PC-9 (cell line): Measurements from ENCODE around the gene RIMS3. TPM values are rescaled to one million over a fixed set of nuclear protein-coding genes. Genes with fewer than 3 reads are reported as not detected.

Experiments
- BruUV-seq: library from RNA; stranded (reverse); fragments of 400-500 nt; replicated peaks from 2 replicates; lab custom pipeline; 2021; lab: Mats Ljungman, UMichigan
- CTCF ChIA-PET: fragments of 300-600 bp; sonication (Branson Sonifier 250); formaldehyde crosslinking; loops from one replicate; lab custom pipeline; 2022; ENCODE audit warnings: antibody characterized with exemption; lab: Charles Lee
- POLR2A ChIA-PET: fragments of 300-600 bp; sonication (Branson Sonifier 250); formaldehyde crosslinking; loops from one replicate; lab custom pipeline; 2022; ENCODE audit warnings: antibody characterized with exemption; ENCODE audit not compliant: unreplicated experiment; lab: Charles Lee
- DNase-seq, 2 experiments: peaks; one replicate each; pipeline versions ENCODE4 v3.0.0 to v3.0.0-alpha.2; 2015 to 2022; ENCODE audit warnings: mixed read lengths in 1 of 2
- H2AFZ ChIP-seq: fragments of 200-600 bp; sonication (generic); 2 replicates; pipeline ENCODE4 v1.8.1; 2017; ENCODE audit warnings: antibody characterized with exemption
- H3F3A ChIP-seq: fragments of 200-600 bp; sonication (generic); 2 replicates; pipeline ENCODE4 v1.8.1; 2017; ENCODE audit warnings: antibody characterized with exemption, mild to moderate bottlenecking, low read depth; ENCODE audit not compliant: insufficient read depth
- H3K27ac ChIP-seq: fragments of 200-600 bp; sonication (generic); 2 replicates; pipeline ENCODE4 v1.6.1; 2016; ENCODE audit warnings: mixed run types
- H3K27me3 ChIP-seq: fragments of 200-600 bp; sonication (generic); 2 replicates; pipeline ENCODE4 v1.6.1; 2016; ENCODE audit warnings: low read depth, mixed run types; ENCODE audit not compliant: insufficient read depth
- H3K36me3 ChIP-seq: fragments of 200-600 bp; sonication (generic); 2 replicates; pipeline ENCODE4 v1.6.1; 2016; ENCODE audit warnings: low read depth, mixed run types
- H3K4me1 ChIP-seq: fragments of 200-600 bp; sonication (generic); replicated peaks from 2 replicates; pipeline ENCODE4 v1.6.1; 2016; ENCODE audit warnings: mixed run types; ENCODE audit not compliant: insufficient read depth
- H3K4me2 ChIP-seq: fragments of 200-600 bp; sonication (generic); 2 replicates; pipeline ENCODE4 v1.6.1; 2017; ENCODE audit warnings: mixed run types
- H3K4me3 ChIP-seq: fragments of 200-600 bp; sonication (generic); 2 replicates; pipeline ENCODE4 v1.6.1; 2016; ENCODE audit warnings: mixed run types
- H3K79me2 ChIP-seq: fragments of 200-600 bp; sonication (generic); 2 replicates; pipeline ENCODE4 v1.6.1; 2017; ENCODE audit warnings: low read depth, mixed run types
- H3K9me2 ChIP-seq: fragments of 200-600 bp; sonication (generic); 2 replicates; pipeline ENCODE4 v1.8.1; 2017; ENCODE audit warnings: mild to moderate bottlenecking; ENCODE audit not compliant: insufficient read depth
- H3K9me3 ChIP-seq: fragments of 200-600 bp; sonication (generic); 2 replicates; pipeline ENCODE4 v1.8.1; 2016; ENCODE audit warnings: low read depth; ENCODE audit not compliant: insufficient read depth
- H4K20me1 ChIP-seq: fragments of 200-600 bp; sonication (generic); 2 replicates; pipeline ENCODE4 v1.8.1; 2017; ENCODE audit not compliant: insufficient read depth
- CTCF ChIP-seq: fragments of 200-600 bp; sonication (generic); conservative IDR thresholded peaks from 2 replicates; pipeline ENCODE4 v1.6.1; 2017; ENCODE audit warnings: mixed run types, antibody characterized with exemption, mild to moderate bottlenecking, moderate library complexity
- EZH2 ChIP-seq: fragments of 200-600 bp; sonication (generic); IDR thresholded peaks from 2 replicates; pipeline ENCODE4 v1.8.0; 2017; ENCODE audit warnings: antibody characterized with exemption, low read depth
- intact Hi-C: fragments of 100-400 bp; cut with micrococcal nuclease; formaldehyde crosslinking; loops from one replicate; pipeline ENCODE4 v1.10.0; 2022; ENCODE audit not compliant: unreplicated experiment
- total RNA-seq: library from RNA; stranded (reverse); gene quantifications from 2 replicates; pipeline ENCODE4 v1.2.3, GENCODE V29; 2021

RIMS3 gene
- total RNA-seq, 1 experiment from 2014 or later: 12.9 TPM

- TF ChIP-seq CTCF (no peak), EZH2 (no peak)
- no peaks in the 10 kb centered on the region for H3K9me2 ChIP-seq
- no peak overlapping the region for H2AFZ ChIP-seq
- BruUV-seq: no TSS peak
- intact Hi-C loops: no loop called here
- H3K4me1 ChIP-seq: no peaks in the 10 kb centered on the region
- H3K27me3 ChIP-seq: no peaks in the 10 kb centered on the region
- no peaks in the 10 kb centered on the region for H3K9me3 ChIP-seq
- H3K36me3 ChIP-seq: no peaks in the 10 kb centered on the region
- H3K79me2 ChIP-seq: no peaks in the 10 kb centered on the region
- ChIA-PET CTCF (no interaction called here), POLR2A (interaction anchor here (0.6 kb wide), 1 partner anchor 10 kb away, joined by 3 read pairs; no protein-coding TSS in a partner anchor)
- no peak overlapping the region for H3K4me2 ChIP-seq
- DNase-seq: no peak
- no peaks in the 10 kb centered on the region for H3F3A ChIP-seq
- H3K27ac ChIP-seq: no peak overlapping the region
- no peak overlapping the region for H3K4me3 ChIP-seq
- H4K20me1 ChIP-seq: no peaks in the 10 kb centered on the region
Observed at GRCh38 chr1:40637470-40638007, 27.9 kb downstream of the RIMS3 start.

- Histone ChIP-seq H3K9me2 (no peaks in the 10 kb centered on the region), H3K4me2 (no peak overlapping the region), H2AFZ (no peak overlapping the region), H3K36me3 (no peaks in the 10 kb centered on the region), H3K27ac (no peak overlapping the region), H3K79me2 (no peaks in the 10 kb centered on the region), H3K4me1 (no peaks in the 10 kb centered on the region), H4K20me1 (no peaks in the 10 kb centered on the region), H3K4me3 (no peak overlapping the region), H3F3A (no peaks in the 10 kb centered on the region), H3K27me3 (no peaks in the 10 kb centered on the region), H3K9me3 (no peaks in the 10 kb centered on the region)
- intact Hi-C loops: no loop called here
- ChIA-PET CTCF (no interaction called here), POLR2A (interaction anchor here (0.6 kb wide), 1 partner anchor 11 kb away, joined by 3 read pairs; no protein-coding TSS in a partner anchor)
- no peak for DNase-seq
- no TSS peak for BruUV-seq
- TF ChIP-seq EZH2 (no peak), CTCF (no peak)
Observed at GRCh38 chr1:40636777-40637176, 28.7 kb downstream of the RIMS3 start.

- Histone ChIP-seq H3K9me2 (no peaks in the 10 kb centered on the region), H3K4me3 (no peak overlapping the region), H3K36me3 (no peaks in the 10 kb centered on the region), H3K4me2 (no peak overlapping the region), H2AFZ (no peak overlapping the region), H3K4me1 (no peaks in the 10 kb centered on the region), H3K27ac (no peak overlapping the region), H3K27me3 (no peaks in the 10 kb centered on the region), H3K9me3 (no peaks in the 10 kb centered on the region), H3K79me2 (no peaks in the 10 kb centered on the region), H4K20me1 (no peaks in the 10 kb centered on the region), H3F3A (no peaks in the 10 kb centered on the region)
- BruUV-seq: no TSS peak
- intact Hi-C loops: no loop called here
- DNase-seq: no peak
- POLR2A ChIA-PET: no interaction called here
- no peak for TF ChIP-seq CTCF
- TF ChIP-seq EZH2: no peak
- CTCF ChIA-PET: interaction anchor here (0.5 kb wide), 1 partner anchor 29 kb away, joined by 6 read pairs; the partner anchor contains the start of gene RIMS3
Observed at GRCh38 chr1:40635763-40636500, 29.6 kb downstream of the RIMS3 start.
